Stimulated activated CD4-positive, alpha-beta T cell treated with anti-CD3 and anti-CD28 coated beads, Interleukin-12 subunit alpha, Interleukin-12 subunit beta, amount 100 ng/mL, for 4 hours (primary cell): ENCODE measurements around the gene C6orf52.

Experiments
- DNase-seq: peaks from one replicate; pipeline ENCODE4 v3.0.0-alpha.2; 2020

Gene C6orf52

DNA sequence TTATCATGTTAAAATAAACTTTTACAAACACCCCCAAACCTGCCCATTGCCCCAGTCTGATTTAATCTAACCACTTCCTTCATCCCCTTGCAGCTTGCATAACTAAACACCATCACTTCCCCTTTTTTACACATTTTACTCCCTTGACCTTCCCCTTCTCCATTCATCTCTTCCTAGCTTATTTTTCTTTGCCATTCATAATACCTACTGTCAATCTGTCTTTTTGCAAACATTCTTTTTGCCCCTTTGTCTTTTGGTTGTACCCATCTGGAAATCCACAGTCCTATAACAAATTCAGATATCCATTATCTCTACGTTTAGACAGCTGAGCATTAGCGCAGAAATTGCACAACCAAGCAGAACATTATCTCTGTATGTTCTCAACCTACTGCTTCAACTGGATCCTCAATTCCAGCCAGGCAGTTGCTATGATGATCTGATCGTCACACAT, 51.2 kb downstream of the C6orf52 start:
- DNase-seq = no peak

DNA sequence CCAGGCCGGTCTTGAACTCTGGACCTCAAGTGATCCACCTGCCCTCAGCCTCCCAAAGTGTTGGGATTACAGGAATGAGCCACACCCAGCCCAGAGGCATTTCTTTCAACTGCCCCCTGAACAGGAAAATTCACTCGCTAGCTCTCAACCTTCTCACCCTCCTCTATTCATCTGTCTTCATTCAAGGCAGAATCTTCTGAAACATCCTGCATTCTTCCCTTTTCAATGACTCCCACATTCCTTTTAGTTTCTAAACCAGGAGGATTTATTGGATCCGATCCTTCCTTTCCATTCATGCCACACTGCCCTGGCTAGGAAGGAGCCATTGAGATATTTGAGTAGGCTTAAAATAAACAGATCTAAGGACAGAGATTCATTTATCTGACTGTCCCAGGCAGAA, 52.9 kb downstream of the C6orf52 start:
- no peak for DNase-seq

DNA sequence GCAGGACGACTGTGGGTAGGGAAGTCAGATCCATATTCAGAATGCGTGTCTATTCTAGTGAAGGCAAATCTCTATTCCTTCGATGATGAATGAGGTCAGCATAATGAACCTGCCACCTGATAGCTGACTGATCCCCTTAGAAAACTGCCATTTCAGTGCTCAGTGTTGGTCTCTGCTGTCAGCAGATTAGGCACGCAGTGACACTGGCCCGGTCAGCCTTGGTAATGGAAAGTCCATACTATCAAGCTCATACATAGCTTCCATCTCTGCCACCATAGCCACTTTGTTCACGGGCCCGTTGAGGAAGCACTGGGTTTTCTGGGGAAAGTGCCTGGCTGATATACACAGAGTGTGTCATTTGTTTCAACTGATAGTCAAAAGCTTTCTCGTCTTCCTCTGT, 54.0 kb downstream of the C6orf52 start:
- no peak for DNase-seq

DNA sequence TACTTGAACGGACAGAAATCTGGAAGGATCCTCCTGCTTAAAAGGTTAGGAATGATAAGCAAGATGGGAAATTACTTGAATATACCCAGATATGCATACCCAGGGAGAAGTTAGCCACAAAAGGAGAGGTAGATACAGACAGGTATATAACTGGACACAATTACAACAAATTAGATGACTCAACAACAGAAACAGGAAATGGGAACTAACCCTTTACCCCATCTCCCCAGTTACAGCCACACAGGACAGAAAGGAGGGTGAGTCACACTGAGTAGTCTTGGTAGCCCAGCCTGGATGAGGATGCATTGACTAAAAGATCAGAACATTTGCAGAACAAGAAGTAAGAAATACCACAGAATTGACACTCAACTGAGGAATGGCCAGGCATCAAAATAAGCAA, 61.2 kb downstream of the C6orf52 start:
- DNase-seq = no peak

DNA sequence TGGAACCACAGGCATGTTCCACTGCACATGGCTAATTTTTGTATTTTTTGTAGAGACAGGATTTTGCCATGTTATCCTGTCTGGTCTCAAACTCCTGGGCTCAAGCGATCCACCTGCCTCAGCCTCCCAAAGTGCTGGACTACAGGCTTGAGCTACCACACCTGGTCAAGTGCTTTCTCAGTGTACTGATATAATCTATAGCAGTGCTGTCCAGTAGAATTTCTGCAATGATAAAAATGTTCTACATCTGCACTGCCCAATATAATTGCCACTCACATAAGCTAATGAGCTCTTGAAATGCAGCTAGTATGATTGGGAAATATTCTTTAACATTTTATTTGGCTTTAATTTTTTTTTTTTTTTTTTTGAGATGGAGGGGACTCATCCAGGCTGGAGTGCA, 64.2 kb downstream of the C6orf52 start:
- DNase-seq = no peak

DNA sequence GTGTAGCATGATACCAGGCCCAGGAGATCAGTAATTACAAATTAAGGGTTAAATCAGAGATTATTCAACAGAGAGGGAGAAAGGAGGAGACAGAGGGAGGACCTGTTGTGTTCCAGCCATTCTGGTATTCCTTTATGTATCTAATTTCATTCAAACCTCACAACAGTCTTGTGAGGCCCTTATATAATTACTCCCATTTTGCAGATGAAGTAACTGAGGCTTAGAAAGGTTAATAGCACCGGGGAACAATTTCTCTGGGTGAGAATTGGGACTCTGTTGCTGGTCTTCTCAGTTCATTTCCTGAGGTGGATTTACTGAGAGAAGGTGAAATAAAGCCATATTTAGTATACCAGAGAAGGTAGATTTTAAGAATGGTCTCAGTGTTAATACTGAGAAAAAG, 66.6 kb downstream of the C6orf52 start:
- no peak for DNase-seq

DNA sequence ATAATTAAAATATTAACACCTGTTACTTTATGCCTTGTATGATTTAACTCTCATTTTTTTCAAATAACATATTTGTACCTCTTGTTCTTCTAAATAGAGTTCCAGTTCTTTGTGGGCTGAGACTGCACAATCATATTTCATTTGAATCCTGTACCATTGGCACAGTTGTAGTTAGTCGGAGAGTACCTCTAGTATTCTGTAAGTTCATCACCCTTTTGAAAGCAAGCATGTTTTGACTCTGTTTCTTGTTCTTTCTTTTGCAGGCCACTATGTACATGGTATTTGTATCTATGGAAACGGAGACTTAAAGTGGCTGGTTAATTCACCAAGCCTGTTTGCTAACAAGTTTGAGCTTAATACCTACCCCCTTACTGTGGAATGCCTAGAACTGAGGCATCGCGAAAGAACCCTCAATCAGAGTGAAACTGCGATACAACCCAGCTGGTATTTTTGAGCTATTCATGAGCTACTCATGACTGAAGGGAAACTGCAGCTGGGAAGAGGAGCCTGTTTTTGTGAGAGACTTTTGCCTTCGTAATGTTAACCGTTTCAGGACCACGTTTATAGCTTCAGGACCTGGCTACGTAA, 68.2 kb downstream of the C6orf52 start:
- DNase-seq = no peak

DNA sequence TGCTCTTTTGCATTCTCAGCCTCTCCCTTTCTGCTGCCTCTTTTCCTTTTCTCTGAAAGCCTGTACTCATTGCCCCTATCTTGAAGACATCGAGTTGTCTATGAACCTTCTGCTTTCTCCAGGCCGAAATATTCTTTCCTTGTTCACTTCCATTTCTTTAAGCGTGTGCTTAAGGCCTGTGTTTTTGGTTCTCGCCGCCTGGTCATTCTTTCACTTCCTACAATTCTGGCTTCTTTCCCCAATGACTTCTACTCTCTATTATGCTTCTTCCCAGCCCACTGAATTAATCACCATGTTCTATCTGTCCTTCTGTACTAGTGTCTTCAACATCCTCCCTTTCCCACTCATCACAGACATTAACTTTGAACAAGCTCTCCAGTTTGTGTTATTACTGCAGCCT, 69.6 kb downstream of the C6orf52 start:
- DNase-seq = no peak

DNA sequence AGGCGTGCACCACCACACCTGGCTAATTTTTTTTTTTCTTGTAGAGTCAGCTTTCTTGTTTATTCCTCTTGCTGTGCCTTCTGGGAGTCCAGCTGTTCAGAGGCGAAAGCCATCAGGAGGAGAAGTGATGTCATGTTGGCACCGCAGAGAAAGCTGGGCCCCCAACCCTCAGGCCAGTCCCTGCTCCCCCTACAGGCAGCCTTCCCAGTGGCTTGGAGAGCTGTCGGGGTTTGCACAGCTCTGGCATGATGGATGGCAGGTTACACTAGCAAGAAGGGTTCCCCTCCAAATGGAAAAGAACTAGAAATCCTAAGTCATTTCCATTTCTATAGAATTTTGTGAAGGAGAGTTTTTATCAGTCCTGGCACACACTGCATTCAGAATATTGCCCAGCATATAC, 72.6 kb downstream of the C6orf52 start:
- DNase-seq = no peak
